ENCODE results near the gene LRRC39.

Gene LRRC39

GRCh38 chr1:100132566-100133477 is 45.2 kb downstream of the LRRC39 start, which contains the start of the genes SASS6 and TRMT13:
SASS6 (minus strand) TSS chr1:100132930; CDS start chr1:100132814, 116 bp downstream.
TRMT13 (plus strand) TSS chr1:100133163; CDS start chr1:100133169, 6 bp downstream.
- no peak for TF ChIP-seq CTCF (conservative IDR thresholded peaks at IDR 0.05; ENCODE audit: low read length)
- peak; percentile 99 for DNase-seq (ENCODE audit: low read depth)
- peak within 1 kb of the TSS; percentile 89 for H3K4me3 ChIP-seq (ENCODE audit: low read length)

GRCh38 chr1:100131623-100132022 is 46.4 kb downstream of the LRRC39 start:
- no peak for TF ChIP-seq CTCF (conservative IDR thresholded peaks at IDR 0.05; ENCODE audit: low read length)
- peak overlapping the region; percentile 89 for H3K4me3 ChIP-seq (ENCODE audit: low read length)
- DNase-seq (ENCODE audit: low read depth): no peak

GRCh38 chr1:100130552-100131077 is 47.4 kb downstream of the LRRC39 start:
- no peak overlapping the region for H3K4me3 ChIP-seq (ENCODE audit: low read length)
- DNase-seq (ENCODE audit: low read depth): peak; percentile 19
- no peak for TF ChIP-seq CTCF (conservative IDR thresholded peaks at IDR 0.05; ENCODE audit: low read length)

- H3K4me3 ChIP-seq (ENCODE audit: low read length): no peak overlapping the region
- no peak for DNase-seq (ENCODE audit: low read depth)
- no peak for TF ChIP-seq CTCF (conservative IDR thresholded peaks at IDR 0.05; ENCODE audit: low read length)
Measured at GRCh38 chr1:100127226-100127625, 50.8 kb downstream of the LRRC39 start.

- H3K4me3 ChIP-seq (ENCODE audit: low read length): no peak overlapping the region
- no peak for TF ChIP-seq CTCF (conservative IDR thresholded peaks at IDR 0.05; ENCODE audit: low read length)
- DNase-seq (ENCODE audit: low read depth): peak; percentile 89
Measured at GRCh38 chr1:100122177-100122576, 55.9 kb downstream of the LRRC39 start.

GRCh38 chr1:100115524-100115923 is 62.5 kb downstream of the LRRC39 start:
- H3K4me3 ChIP-seq (ENCODE audit: low read length): no peak overlapping the region
- TF ChIP-seq CTCF (conservative IDR thresholded peaks at IDR 0.05; ENCODE audit: low read length): no peak
- DNase-seq (ENCODE audit: low read depth): no peak

Measured in AG10803 (cell line).